HEK293T (cell line): ENCODE results near the gene SIK3.

ENCODE experiments used
- CTCF ChIA-PET: fragments of 350-600 bp; formaldehyde crosslinking; extraction: SDS; loops from one replicate; lab custom pipeline; 2021; ENCODE audit warnings: antibody characterized with exemption, inconsistent platforms; lab: Yijun Ruan, JAX
- POLR2A ChIA-PET: fragments of 350-600 bp; formaldehyde crosslinking; extraction: SDS; loops from one replicate; lab custom pipeline; 2020; ENCODE audit warnings: antibody characterized with exemption, inconsistent platforms; lab: Yijun Ruan, JAX
- DNase-seq: peaks from one replicate; pipeline ENCODE4 v3.0.0; 2012; ENCODE audit warnings: mixed read lengths; ENCODE audit errors: extremely low spot score
- ARNT ChIP-seq: fragments of 450-650 bp; IDR thresholded peaks from 2 replicates; pipeline ENCODE4 v1.6.1; 2017; ENCODE audit warnings: mild to moderate bottlenecking
- BHLHE40 ChIP-seq: fragments of 450-650 bp; IDR thresholded peaks from 2 replicates; pipeline ENCODE4 v1.6.1; 2016; ENCODE audit warnings: mild to moderate bottlenecking, moderate library complexity, borderline replicate concordance
- CTBP1 ChIP-seq: fragments of 450-650 bp; IDR thresholded peaks from 2 replicates; pipeline ENCODE4 v1.6.1; 2016; ENCODE audit warnings: borderline replicate concordance
- ELF4 ChIP-seq: fragments of 450-650 bp; IDR thresholded peaks from 2 replicates; pipeline ENCODE4 v1.6.1; 2017; ENCODE audit warnings: antibody characterized with exemption
- FOXA1 ChIP-seq: fragments of 450-650 bp; IDR thresholded peaks from 2 replicates; pipeline ENCODE4 v1.6.1; 2016; ENCODE audit warnings: mild to moderate bottlenecking
- FOXK2 ChIP-seq: fragments of 450-650 bp; IDR thresholded peaks from 2 replicates; pipeline ENCODE4 v1.6.1; 2016; ENCODE audit warnings: mild to moderate bottlenecking
- FOXM1 ChIP-seq: fragments of 450-650 bp; IDR thresholded peaks from 2 replicates; pipeline ENCODE4 v1.6.1; 2017; ENCODE audit warnings: mild to moderate bottlenecking, borderline replicate concordance
- HDGF ChIP-seq: fragments of 450-650 bp; IDR thresholded peaks from 2 replicates; pipeline ENCODE4 v1.6.1; 2017; ENCODE audit warnings: antibody characterized with exemption, borderline replicate concordance
- L3MBTL2 ChIP-seq: fragments of 450-650 bp; conservative IDR thresholded peaks from 2 replicates; pipeline ENCODE4 v1.6.1; 2016; ENCODE audit warnings: mild to moderate bottlenecking
- LEF1 ChIP-seq: fragments of 450-650 bp; IDR thresholded peaks from 2 replicates; pipeline ENCODE4 v1.6.1; 2017; ENCODE audit warnings: mild to moderate bottlenecking, borderline replicate concordance
- NFRKB ChIP-seq: fragments of 450-650 bp; IDR thresholded peaks from 2 replicates; pipeline ENCODE4 v1.6.1; 2016; ENCODE audit warnings: mild to moderate bottlenecking, moderate library complexity
- SP1 ChIP-seq: fragments of 450-650 bp; IDR thresholded peaks from 2 replicates; pipeline ENCODE4 v1.6.1; 2017
- SUZ12 ChIP-seq: fragments of 450-650 bp; IDR thresholded peaks from 2 replicates; pipeline ENCODE4 v1.6.1; 2016; ENCODE audit warnings: mild to moderate bottlenecking
- TARDBP ChIP-seq: fragments of 450-650 bp; IDR thresholded peaks from 2 replicates; pipeline ENCODE4 v1.6.1; 2016
- ZNF384 ChIP-seq: fragments of 450-650 bp; IDR thresholded peaks from 2 replicates; pipeline ENCODE4 v1.6.1; 2016
- TF ChIP-seq, protein P1 (sequence below): fragments of 450-650 bp; IDR thresholded peaks from 2 replicates; pipeline ENCODE4 v1.6.1; 2016

Gene SIK3

DNA sequence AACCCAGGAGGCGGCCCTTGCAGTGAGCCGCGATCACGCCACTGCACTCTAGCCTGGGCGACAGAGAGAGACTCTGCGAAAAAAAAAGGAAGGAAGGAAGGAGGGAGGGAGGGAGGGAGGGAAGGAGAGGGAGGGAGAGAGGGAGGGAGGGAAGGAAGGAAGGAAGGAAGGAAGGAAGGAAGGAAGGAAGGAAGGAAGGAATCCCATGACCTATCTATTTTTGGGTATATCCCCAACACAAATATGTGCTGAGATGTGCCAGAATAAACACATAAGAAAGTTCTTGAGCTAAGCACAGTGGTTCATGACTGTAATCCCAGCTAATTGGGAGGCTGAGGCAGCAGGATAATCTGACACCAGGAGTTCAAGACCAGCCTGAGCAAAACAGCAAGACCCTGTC lies 82.0 kb downstream of the SIK3 start:
- no peak for DNase-seq
- CTCF ChIA-PET = no interaction called here
- POLR2A ChIA-PET = no interaction called here
- TF ChIP-seq, protein P1, sequence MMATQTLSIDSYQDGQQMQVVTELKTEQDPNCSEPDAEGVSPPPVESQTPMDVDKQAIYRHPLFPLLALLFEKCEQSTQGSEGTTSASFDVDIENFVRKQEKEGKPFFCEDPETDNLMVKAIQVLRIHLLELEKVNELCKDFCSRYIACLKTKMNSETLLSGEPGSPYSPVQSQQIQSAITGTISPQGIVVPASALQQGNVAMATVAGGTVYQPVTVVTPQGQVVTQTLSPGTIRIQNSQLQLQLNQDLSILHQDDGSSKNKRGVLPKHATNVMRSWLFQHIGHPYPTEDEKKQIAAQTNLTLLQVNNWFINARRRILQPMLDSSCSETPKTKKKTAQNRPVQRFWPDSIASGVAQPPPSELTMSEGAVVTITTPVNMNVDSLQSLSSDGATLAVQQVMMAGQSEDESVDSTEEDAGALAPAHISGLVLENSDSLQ = no peak
- TF ChIP-seq SP1 (no peak), NFRKB (no peak), FOXK2 (no peak), FOXA1 (no peak), FOXM1 (no peak), HDGF (no peak), LEF1 (no peak), TARDBP (no peak), BHLHE40 (no peak), CTBP1 (no peak), SUZ12 (no peak), ELF4 (no peak)

DNA sequence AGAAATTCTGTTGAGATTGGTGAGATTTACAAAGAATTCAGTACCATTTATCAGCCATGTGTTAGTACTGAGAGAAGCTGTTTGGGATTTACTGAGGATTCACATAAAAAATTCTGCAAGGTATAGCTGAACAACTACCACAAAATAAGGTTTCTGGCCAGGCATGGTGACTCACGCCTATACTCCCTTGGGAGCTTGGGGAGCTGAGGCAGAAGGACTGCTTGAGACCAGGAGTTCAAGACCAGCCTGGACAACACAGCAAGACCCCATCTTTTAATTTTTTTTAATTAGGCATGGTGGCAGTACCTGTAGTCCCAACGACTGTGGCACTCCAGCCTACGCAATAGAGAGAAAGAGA lies 86.7 kb downstream of the SIK3 start:
- ChIA-PET POLR2A (no interaction called here), CTCF (interaction anchor here (0.6 kb wide), 1 partner anchor 131 kb away, joined by 7 read pairs; no protein-coding TSS in a partner anchor)
- TF ChIP-seq FOXK2 (no peak), L3MBTL2 (no peak), ARNT (no peak), TARDBP (no peak), FOXA1 (no peak), ELF4 (no peak), BHLHE40 (no peak), FOXM1 (no peak)
- TF ChIP-seq, protein P1 = no peak
- DNase-seq = no peak

DNA sequence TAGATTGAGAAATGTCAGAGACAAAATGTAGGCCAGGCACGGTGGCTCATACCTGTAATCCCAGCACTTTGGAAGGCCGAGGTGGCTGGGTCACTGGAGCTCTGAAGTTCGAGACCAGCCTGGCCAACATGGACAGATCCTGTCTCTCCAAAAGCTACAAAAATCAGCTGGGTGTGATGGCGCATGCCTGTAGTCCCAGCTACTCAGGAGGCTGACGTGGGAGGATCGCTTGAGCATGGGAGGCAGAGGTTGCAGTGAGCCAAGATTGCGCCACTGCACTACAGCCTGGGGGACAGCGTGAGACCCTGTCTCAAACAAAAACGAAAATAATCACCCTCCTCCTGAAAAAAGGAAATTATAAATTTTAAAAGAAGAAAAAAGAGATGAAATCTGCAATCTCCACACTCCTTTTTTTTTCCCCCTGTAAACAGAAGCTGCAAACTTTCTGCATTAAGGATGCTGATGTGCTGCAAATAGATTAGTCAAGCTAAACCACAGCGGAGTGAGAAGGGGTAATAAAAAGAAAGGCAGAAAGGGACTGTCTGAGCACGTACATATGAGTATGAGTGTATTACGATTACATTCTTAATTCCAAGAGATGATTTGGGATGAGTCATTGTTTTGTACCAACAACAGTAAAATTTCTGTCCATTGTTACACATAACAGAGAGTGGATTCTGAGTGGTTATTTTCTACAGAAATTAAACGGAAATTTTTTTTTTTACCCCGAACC lies 87.3 kb downstream of the SIK3 start:
- POLR2A ChIA-PET = no interaction called here
- CTCF ChIA-PET = interaction anchor here (0.6 kb wide), 1 partner anchor 131 kb away, joined by 7 read pairs; no protein-coding TSS in a partner anchor
- TF ChIP-seq L3MBTL2 (no peak), FOXA1 (no peak), LEF1 (no peak), SP1 (no peak), FOXK2 (no peak), FOXM1 (no peak), TARDBP (no peak), NFRKB (no peak), ZNF384 (no peak), ARNT (no peak), ELF4 (no peak), HDGF (no peak), CTBP1 (no peak), SUZ12 (no peak), BHLHE40 (no peak)
- TF ChIP-seq, protein P1 = no peak
- no peak for DNase-seq

DNA sequence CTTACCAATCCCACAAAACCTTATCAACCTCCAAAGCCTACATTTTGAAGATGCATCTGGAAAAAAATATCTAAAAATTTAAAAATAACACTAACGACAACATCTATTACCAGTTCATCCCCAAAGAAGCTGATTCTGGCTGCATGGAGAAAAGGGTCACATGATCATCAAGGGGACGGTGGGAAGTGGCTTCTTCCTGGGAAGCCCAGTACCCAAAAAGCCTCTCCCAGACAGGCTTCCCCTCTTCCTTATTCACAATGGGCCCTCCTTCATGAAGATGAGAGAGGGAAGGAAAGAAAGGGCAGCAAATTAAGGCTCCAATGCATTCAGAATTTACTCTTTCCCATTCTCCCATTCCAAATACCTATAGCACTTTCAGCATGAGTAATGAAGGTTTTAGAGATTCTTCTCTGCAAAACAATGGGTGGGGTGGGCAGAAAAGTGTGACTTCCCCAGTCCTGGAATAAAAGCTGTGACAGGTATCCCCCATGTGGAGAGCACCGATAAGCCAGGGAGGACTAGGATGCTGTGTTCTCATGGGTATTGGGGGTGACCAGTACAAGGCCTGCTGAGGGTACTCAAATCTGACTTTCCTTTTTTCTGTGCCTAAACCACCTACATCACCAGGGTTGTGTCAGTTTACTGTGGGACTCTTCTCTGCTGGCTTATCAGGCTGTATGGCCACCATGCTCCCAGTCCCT lies 88.2 kb downstream of the SIK3 start:
- DNase-seq = no peak
- ChIA-PET POLR2A (no interaction called here), CTCF (no interaction called here)
- TF ChIP-seq TARDBP = no peak

DNA sequence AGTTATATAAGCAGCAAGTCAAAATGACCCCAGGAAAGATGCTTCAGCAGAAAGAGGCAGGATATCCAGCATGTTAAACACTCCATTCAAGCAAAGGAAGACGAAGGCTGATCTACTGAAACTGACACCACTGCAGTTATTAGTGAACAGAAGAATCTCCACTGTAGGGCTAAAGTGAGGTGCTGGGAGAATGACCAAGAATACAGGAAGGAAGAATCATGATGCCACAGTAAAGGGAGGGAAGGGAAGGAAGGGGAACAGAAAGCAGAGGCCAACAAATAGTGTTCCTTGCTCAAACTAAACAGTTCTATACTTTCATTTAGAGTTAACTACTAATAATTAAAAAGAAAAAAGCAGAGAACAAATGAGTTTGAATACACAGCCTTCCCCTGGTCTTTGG lies 92.5 kb downstream of the SIK3 start:
- DNase-seq = no peak
- TF ChIP-seq FOXA1 = no peak
- TF ChIP-seq NFRKB = no peak
- CTCF ChIA-PET = no interaction called here
- POLR2A ChIA-PET = no interaction called here

DNA sequence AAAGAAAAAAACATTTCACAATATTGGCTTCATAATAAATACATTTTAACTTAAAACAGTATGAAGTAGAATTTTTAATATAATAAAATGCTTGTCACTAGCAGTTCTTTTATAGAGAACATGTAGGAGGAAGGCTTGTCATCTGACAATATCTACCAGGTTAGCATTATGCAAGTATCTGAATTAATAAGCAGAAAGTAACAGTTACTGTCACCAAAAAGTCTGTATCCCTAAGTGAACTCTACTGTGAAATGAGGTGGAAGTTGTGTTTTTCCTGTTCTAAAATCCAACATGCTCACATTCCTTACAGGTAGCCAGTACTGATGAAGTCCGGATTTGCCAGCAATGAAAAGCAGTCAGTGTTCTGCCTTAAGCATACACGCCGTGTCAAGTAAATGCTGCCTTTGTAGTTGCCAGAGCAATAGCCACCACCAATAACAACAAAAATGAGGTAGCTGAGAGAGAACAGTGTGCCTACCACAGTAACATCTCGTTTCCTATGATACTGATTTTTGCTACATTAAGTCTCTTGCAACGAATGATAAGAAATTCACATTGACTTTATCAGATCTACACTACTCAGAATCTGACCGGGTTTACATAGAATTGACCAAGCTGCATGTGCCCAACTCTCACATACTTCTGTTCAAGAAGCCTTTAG lies 95.5 kb downstream of the SIK3 start:
- ChIA-PET POLR2A (no interaction called here), CTCF (interaction anchor here (1.1 kb wide), 1 partner anchor 17 kb away, joined by 4 read pairs; no protein-coding TSS in a partner anchor)
- TF ChIP-seq FOXM1 = no peak
- no peak for TF ChIP-seq NFRKB
- TF ChIP-seq FOXK2 = no peak
- no peak for TF ChIP-seq SUZ12
- no peak for TF ChIP-seq TARDBP
- no peak for TF ChIP-seq SP1
- TF ChIP-seq ZNF384 = no peak
- DNase-seq = no peak
